HL-60 (cell line): ENCODE results near the gene STMN1.

Experiments
- CTCF ChIP-seq: IDR thresholded peaks from one replicate; pipeline ENCODE4 v1.5.1; 2011; ENCODE audit warnings: low read length, control low read depth, inconsistent platforms; ENCODE audit not compliant: insufficient read depth
- POLR2AphosphoS5 ChIP-seq: IDR thresholded peaks from 2 replicates; pipeline ENCODE4 v1.6.1; 2012; ENCODE audit warnings: low read depth
- SPI1 ChIP-seq: IDR thresholded peaks from 2 replicates; pipeline ENCODE4 v1.6.1; 2012; ENCODE audit warnings: low read depth, mild to moderate bottlenecking, borderline replicate concordance

GRCh38 chr1:25885602-25886001, 20.6 kb downstream of the STMN1 start:
- TF ChIP-seq CTCF (no peak), SPI1 (no peak), POLR2AphosphoS5 (no peak)
